Measurements from ENCODE around the gene COPS8.

The COPS8 gene

DNA sequence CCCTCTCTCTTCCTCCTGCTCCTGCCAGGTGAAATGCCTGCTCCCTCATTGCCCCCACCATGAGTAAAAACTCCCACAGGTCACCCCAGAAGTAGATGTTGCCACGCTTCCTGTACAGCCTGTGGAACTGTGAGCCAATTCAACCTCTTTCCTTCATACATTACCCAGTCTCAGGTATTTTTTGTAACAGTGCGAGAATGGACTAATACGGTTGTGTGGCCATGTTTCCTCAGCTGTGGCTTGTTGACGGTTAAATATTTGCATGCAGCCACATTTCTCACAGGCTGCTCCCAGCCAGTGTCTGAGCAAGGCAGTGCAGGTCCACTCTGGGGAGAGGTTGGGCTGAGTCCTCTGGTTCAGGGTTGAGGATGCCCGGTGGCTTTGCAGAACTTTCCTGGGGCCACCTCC lies 27.8 kb upstream of the COPS8 start:
- no peak for DNase-seq (ENCODE audit: low read depth)
- no peak for TF ChIP-seq CTCF (conservative IDR thresholded peaks at IDR 0.05; ENCODE audit: low read depth, low read length)
- no peak overlapping the region for H3K4me3 ChIP-seq (ENCODE audit: low read length)

DNA sequence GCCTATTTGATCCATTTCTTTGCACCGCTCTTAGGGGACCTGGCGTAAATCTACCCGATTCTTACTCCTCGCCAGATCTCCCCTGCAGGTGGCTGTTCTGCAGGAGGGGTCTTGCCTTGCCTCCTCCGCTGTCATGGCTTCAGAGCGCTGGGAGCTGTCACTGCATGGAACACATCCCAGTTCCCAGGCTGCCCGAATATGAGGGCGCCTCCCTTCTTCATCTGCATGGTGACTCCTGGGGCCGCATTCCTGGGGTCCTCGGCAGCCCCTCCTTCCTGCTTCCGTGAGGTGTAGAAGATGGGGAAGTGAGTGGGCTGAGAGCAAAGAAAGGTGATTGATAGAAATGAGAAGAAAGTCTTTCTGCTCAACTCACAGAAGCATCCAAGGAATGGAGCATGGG lies 27.3 kb upstream of the COPS8 start:
- no peak for TF ChIP-seq CTCF (conservative IDR thresholded peaks at IDR 0.05; ENCODE audit: low read depth, low read length)
- no peak for DNase-seq (ENCODE audit: low read depth)
- no peak overlapping the region for H3K4me3 ChIP-seq (ENCODE audit: low read length)

- no peak for DNase-seq (ENCODE audit: low read depth)
- no peak overlapping the region for H3K4me3 ChIP-seq (ENCODE audit: low read length)
- TF ChIP-seq CTCF (conservative IDR thresholded peaks at IDR 0.05; ENCODE audit: low read depth, low read length) = no peak
These were observed 26.4 kb upstream of the COPS8 start for GRCh38 chr2:237059155-237059875.

- TF ChIP-seq CTCF (conservative IDR thresholded peaks at IDR 0.05; ENCODE audit: low read depth, low read length) = peak; percentile 73
- no peak for DNase-seq (ENCODE audit: low read depth)
- no peak overlapping the region for H3K4me3 ChIP-seq (ENCODE audit: low read length)
These were observed 25.0 kb upstream of the COPS8 start for GRCh38 chr2:237060534-237061312.

DNA sequence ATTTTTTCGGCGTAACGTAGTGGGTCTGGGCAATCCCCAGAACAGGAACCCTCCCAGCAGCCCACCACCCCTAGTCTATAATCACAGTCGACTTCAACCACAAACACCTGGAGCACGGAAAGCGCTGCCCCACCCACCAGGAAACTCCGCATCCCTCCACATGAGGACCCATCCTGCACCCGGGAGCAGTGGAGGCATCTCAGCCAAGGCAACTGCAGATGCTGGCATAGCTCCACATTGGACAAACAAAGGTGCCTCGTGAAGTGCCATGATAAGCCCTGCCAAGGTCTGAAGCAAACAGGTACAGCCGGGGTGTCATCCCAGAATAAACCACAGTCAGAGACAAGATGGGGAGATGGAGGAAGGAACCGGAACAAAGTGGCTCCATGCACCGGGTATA lies 24.3 kb upstream of the COPS8 start:
- H3K4me3 ChIP-seq (ENCODE audit: low read length) = no peak overlapping the region
- no peak for DNase-seq (ENCODE audit: low read depth)
- TF ChIP-seq CTCF (conservative IDR thresholded peaks at IDR 0.05; ENCODE audit: low read depth, low read length) = no peak

GRCh38 chr2:237062585-237062984 lies 23.1 kb upstream of the COPS8 start:
- TF ChIP-seq CTCF (conservative IDR thresholded peaks at IDR 0.05; ENCODE audit: low read depth, low read length) = no peak
- peak; percentile 43 for DNase-seq (ENCODE audit: low read depth)
- no peak overlapping the region for H3K4me3 ChIP-seq (ENCODE audit: low read length)

All from retinal pigment epithelial cell (primary cell).